Measurements from ENCODE around the gene NEU2. TPM values are rescaled to one million over a fixed set of nuclear protein-coding genes. Genes with fewer than 3 reads are reported as not detected.

NEU2 gene
- total and polyA plus RNA-seq, 10 of the 15 experiments (the other 5 are each of a cell fraction or from before 2014, with no cell fraction given), result not detected

DNA sequence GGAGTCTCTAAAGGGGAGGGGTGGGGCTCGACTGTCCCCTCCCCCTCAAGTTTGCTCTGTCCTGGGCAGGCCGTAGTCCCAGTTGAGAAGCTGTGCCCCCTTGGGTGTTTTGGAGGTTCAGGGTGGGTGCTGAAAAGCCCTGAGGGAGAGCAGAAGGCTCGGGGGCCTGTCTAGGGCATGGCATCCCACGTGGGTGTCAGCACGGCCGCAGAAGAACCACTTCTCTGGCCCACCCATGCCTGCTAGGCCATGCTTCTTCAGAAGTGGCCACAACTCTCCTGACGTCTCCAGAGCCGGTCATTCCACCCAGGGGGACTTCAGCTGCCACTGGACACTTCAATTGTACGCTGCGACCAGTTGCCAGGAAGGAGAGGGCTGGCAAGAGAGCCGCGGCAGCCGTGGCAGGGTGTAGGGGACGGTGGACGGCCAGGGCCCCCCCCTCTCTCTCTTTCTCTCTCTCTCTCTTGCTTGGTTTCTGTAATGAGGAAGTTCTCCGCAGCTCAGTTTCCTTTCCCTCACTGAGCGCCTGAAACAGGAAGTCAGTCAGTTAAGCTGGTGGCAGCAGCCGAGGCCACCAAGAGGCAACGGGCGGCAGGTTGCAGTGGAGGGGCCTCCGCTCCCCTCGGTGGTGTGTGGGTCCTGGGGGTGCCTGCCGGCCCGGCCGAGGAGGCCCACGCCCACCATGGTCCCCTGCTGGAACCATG is 27.5 kb downstream of the NEU2 start, which contains the start of gene INPP5D (continued):
- TF ChIP-seq, protein P1, sequence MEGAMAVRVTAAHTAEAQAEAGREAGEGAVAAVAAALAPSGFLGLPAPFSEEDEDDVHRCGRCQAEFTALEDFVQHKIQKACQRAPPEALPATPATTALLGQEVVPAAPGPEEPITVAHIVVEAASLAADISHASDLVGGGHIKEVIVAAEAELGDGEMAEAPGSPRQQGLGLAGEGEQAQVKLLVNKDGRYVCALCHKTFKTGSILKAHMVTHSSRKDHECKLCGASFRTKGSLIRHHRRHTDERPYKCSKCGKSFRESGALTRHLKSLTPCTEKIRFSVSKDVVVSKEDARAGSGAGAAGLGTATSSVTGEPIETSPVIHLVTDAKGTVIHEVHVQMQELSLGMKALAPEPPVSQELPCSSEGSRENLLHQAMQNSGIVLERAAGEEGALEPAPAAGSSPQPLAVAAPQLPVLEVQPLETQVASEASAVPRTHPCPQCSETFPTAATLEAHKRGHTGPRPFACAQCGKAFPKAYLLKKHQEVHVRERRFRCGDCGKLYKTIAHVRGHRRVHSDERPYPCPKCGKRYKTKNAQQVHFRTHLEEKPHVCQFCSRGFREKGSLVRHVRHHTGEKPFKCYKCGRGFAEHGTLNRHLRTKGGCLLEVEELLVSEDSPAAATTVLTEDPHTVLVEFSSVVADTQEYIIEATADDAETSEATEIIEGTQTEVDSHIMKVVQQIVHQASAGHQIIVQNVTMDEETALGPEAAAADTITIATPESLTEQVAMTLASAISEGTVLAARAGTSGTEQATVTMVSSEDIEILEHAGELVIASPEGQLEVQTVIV (IDR thresholded peaks at IDR 0.05; ENCODE audit: borderline replicate concordance, partially characterized antibody), result peak; percentile 73
- peak; percentile 83 for TF ChIP-seq CBFB (IDR thresholded peaks at IDR 0.05; ENCODE audit: low read depth)
- TF ChIP-seq HDGF (IDR thresholded peaks at IDR 0.05), result no peak
- TF ChIP-seq EED (IDR thresholded peaks at IDR 0.05; ENCODE audit: low read depth), result peak; percentile 62; the same call in 1 of the 2 replicates
- no peak for TF ChIP-seq WRNIP1 (IDR thresholded peaks at IDR 0.05; ENCODE audit: borderline replicate concordance, low read depth, low read length)
- no peak for TF ChIP-seq HDAC2 (IDR thresholded peaks at IDR 0.05)
- no peak; the same call in 1 of the 2 replicates for TF ChIP-seq ZNF24 (IDR thresholded peaks at IDR 0.05)
- TF ChIP-seq KAT2A (conservative IDR thresholded peaks at IDR 0.05; ENCODE audit: control insufficient read depth, low read depth, low read length), result no peak
- TF ChIP-seq IKZF2 (IDR thresholded peaks at IDR 0.05), result peak; percentile 81 to 82
- no peak for TF ChIP-seq BCL11A (IDR thresholded peaks at IDR 0.05; ENCODE audit: low read depth, low read length)
- no peak for TF ChIP-seq RELA (IDR thresholded peaks at IDR 0.05; ENCODE audit: borderline replicate concordance, partially characterized antibody)
- TF ChIP-seq SP1 (IDR thresholded peaks at IDR 0.05; ENCODE audit: low read depth, low read length), result no peak
- peak; percentile 41 for TF ChIP-seq MEF2B (IDR thresholded peaks at IDR 0.05; ENCODE audit: partially characterized antibody, poor library complexity, severe bottlenecking)
- TF ChIP-seq, protein P2, sequence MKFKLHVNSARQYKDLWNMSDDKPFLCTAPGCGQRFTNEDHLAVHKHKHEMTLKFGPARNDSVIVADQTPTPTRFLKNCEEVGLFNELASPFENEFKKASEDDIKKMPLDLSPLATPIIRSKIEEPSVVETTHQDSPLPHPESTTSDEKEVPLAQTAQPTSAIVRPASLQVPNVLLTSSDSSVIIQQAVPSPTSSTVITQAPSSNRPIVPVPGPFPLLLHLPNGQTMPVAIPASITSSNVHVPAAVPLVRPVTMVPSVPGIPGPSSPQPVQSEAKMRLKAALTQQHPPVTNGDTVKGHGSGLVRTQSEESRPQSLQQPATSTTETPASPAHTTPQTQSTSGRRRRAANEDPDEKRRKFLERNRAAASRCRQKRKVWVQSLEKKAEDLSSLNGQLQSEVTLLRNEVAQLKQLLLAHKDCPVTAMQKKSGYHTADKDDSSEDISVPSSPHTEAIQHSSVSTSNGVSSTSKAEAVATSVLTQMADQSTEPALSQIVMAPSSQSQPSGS (IDR thresholded peaks at IDR 0.05; ENCODE audit: low read length), result no peak
- TF ChIP-seq, protein P3, sequence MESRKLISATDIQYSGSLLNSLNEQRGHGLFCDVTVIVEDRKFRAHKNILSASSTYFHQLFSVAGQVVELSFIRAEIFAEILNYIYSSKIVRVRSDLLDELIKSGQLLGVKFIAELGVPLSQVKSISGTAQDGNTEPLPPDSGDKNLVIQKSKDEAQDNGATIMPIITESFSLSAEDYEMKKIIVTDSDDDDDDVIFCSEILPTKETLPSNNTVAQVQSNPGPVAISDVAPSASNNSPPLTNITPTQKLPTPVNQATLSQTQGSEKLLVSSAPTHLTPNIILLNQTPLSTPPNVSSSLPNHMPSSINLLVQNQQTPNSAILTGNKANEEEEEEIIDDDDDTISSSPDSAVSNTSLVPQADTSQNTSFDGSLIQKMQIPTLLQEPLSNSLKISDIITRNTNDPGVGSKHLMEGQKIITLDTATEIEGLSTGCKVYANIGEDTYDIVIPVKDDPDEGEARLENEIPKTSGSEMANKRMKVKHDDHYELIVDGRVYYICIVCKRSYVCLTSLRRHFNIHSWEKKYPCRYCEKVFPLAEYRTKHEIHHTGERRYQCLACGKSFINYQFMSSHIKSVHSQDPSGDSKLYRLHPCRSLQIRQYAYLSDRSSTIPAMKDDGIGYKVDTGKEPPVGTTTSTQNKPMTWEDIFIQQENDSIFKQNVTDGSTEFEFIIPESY (IDR thresholded peaks at IDR 0.05), result no peak
- no peak for TF ChIP-seq CBX5 (IDR thresholded peaks at IDR 0.05; ENCODE audit: low read depth)
- TF ChIP-seq ZNF274 (IDR thresholded peaks at IDR 0.05; ENCODE audit: insufficient read depth, insufficient read length), result no peak
- TF ChIP-seq, protein P4, sequence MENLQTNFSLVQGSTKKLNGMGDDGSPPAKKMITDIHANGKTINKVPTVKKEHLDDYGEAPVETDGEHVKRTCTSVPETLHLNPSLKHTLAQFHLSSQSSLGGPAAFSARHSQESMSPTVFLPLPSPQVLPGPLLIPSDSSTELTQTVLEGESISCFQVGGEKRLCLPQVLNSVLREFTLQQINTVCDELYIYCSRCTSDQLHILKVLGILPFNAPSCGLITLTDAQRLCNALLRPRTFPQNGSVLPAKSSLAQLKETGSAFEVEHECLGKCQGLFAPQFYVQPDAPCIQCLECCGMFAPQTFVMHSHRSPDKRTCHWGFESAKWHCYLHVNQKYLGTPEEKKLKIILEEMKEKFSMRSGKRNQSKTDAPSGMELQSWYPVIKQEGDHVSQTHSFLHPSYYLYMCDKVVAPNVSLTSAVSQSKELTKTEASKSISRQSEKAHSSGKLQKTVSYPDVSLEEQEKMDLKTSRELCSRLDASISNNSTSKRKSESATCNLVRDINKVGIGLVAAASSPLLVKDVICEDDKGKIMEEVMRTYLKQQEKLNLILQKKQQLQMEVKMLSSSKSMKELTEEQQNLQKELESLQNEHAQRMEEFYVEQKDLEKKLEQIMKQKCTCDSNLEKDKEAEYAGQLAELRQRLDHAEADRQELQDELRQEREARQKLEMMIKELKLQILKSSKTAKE (IDR thresholded peaks at IDR 0.05; ENCODE audit: low read depth, poor library complexity, severe bottlenecking), result no peak
- peak; percentile 14; the same call in 1 of the 2 replicates for TF ChIP-seq MEF2A (IDR thresholded peaks at IDR 0.05; ENCODE audit: insufficient read depth, low read depth, low read length)
- TF ChIP-seq STAT1 (conservative IDR thresholded peaks at IDR 0.05), result 0 out of 2 replicates have a peak, but pooled peaks have one; percentile 64
- no peak for TF ChIP-seq RFX5 (IDR thresholded peaks at IDR 0.05; ENCODE audit: low read depth, low read length)
- TF ChIP-seq ASH2L (IDR thresholded peaks at IDR 0.05; ENCODE audit: borderline replicate concordance, low read depth), result no peak
- TF ChIP-seq RUNX3 (IDR thresholded peaks at IDR 0.05; ENCODE audit: low read length), result peak; percentile 74
- TF ChIP-seq TARDBP (IDR thresholded peaks at IDR 0.05; ENCODE audit: borderline replicate concordance), result peak; percentile 63; the same call in 1 of the 2 replicates
- TF ChIP-seq CREB1 (IDR thresholded peaks at IDR 0.05; ENCODE audit: low read depth), result 0 out of 2 replicates have a peak, but pooled peaks have one; percentile 46
